Measurements from ENCODE around the gene LINC00305.

The LINC00305 gene

DNA sequence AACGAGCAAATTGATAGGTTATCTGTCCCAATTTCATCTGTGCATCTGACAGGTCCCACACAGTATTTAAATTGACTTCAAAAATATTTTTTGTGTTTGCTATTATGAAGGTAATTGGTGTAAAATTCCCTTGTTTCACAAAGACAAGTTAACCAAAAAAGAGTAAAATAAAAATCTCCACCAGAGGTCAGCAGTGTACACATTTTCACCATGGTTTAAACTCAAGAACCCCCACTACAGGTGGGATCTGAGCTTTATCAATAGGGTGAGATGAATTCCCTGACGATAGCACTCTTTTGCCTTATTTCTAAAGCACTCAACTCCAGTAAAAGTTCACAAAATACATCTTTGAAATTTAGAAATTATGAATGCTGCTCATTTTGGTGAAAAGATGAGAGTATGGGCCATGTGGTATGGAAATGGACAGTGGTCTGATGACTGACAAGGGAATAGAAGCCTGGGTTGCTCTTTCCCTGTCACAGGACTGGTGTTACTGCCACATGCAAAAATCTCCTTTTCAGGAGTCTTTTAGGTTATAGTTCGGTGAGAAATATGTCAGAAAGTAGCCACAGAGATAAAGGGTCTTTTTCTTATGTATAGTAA is 111.0 kb downstream of the LINC00305 start:
- in situ Hi-C loops (cut with MboI; ENCODE audit: low sequenced_read_pairs) = no loop called here

- in situ Hi-C loops (cut with MboI; ENCODE audit: low sequenced_read_pairs) = no loop called here
Measured at GRCh38 chr18:64032312-64032711, 116.6 kb downstream of the LINC00305 start.

DNA sequence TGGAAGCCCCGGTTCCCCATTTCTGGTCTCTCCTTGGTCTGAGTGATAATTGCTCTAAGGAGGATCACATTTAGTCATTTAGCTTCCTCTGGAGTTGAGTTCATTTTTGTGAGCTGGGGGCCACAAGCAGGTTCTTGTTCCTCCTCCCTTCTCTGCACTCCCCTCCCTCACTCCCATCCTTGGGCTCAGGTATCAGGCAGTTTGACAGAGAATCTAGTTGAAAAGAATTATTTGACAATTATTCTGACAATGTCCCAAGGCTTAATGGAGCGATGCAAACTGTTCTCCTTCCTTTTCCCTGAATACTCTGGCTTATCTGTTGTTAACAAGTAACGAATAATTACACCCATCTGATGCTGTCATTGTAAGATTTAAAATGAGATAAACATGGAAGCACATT is 117.5 kb downstream of the LINC00305 start:
- in situ Hi-C loops (cut with MboI; ENCODE audit: low sequenced_read_pairs) = no loop called here
